HCEC 1CT (cell line): ENCODE measurements around the gene SLC1A1.

ENCODE experiments used
- DNase-seq: peaks from one replicate; pipeline ENCODE4 v3.0.0-alpha.2; 2017

The SLC1A1 gene

GRCh38 chr9:4489919-4490704 is at the start of gene SLC1A1:
Gene SLC1A1 (plus strand): TSS chr9:4490468. CDS start chr9:4490680, 212 bp downstream.
- DNase-seq = peak; percentile 59

- no peak for DNase-seq
These were observed 47.5 kb upstream of the SLC1A1 start for GRCh38 chr9:4442806-4443205.

GRCh38 chr9:4443439-4443838 is 46.8 kb upstream of the SLC1A1 start:
- DNase-seq = no peak

GRCh38 chr9:4461437-4461836 is 28.8 kb upstream of the SLC1A1 start:
- DNase-seq = no peak

- DNase-seq = no peak
These were observed 26.4 kb upstream of the SLC1A1 start for GRCh38 chr9:4463824-4464223.

GRCh38 chr9:4464911-4465513 is 25.3 kb upstream of the SLC1A1 start:
- DNase-seq = no peak

- DNase-seq = no peak
These were observed 24.4 kb upstream of the SLC1A1 start for GRCh38 chr9:4465910-4466309.

GRCh38 chr9:4475301-4475700 is 15.0 kb upstream of the SLC1A1 start:
- no peak for DNase-seq

- no peak for DNase-seq
These were observed 4.1 kb upstream of the SLC1A1 start for GRCh38 chr9:4486176-4486575.

- no peak for DNase-seq
These were observed 728 bp upstream of the SLC1A1 start for GRCh38 chr9:4489562-4489918.

GRCh38 chr9:4490705-4491625 is 697 bp downstream of the SLC1A1 start:
- DNase-seq = no peak

- no peak for DNase-seq
These were observed 1.3 kb downstream of the SLC1A1 start for GRCh38 chr9:4491626-4491975.

GRCh38 chr9:4494332-4494731 is 4.1 kb downstream of the SLC1A1 start:
- no peak for DNase-seq

- no peak for DNase-seq
These were observed 4.5 kb downstream of the SLC1A1 start for GRCh38 chr9:4494806-4495205.

- DNase-seq = no peak
These were observed 5.3 kb downstream of the SLC1A1 start for GRCh38 chr9:4495537-4495936.

- DNase-seq = no peak
These were observed 6.2 kb downstream of the SLC1A1 start for GRCh38 chr9:4496497-4496896.

- DNase-seq = no peak
These were observed 7.1 kb downstream of the SLC1A1 start for GRCh38 chr9:4497395-4497794.

- DNase-seq = peak; percentile 53
These were observed 7.6 kb downstream of the SLC1A1 start for GRCh38 chr9:4497855-4498254.

GRCh38 chr9:4499917-4500316 is 9.6 kb downstream of the SLC1A1 start:
- DNase-seq = no peak

GRCh38 chr9:4501147-4501507 is 10.9 kb downstream of the SLC1A1 start:
- no peak for DNase-seq

GRCh38 chr9:4502444-4502843 is 12.2 kb downstream of the SLC1A1 start:
- no peak for DNase-seq

- DNase-seq = no peak
These were observed 12.8 kb downstream of the SLC1A1 start for GRCh38 chr9:4503103-4503502.

GRCh38 chr9:4504250-4504649 is 14.0 kb downstream of the SLC1A1 start:
- no peak for DNase-seq

GRCh38 chr9:4506490-4506889 is 16.2 kb downstream of the SLC1A1 start:
- no peak for DNase-seq
